GM19035 (cell line): ENCODE results near the gene GATA1.

Experiments used
- ATAC-seq: cut with Tn5 transposase; IDR thresholded peaks from one replicate; pipeline ENCODE4 v1.9.1; 2021; ENCODE audit not compliant: unreplicated experiment

GATA1 gene

DNA sequence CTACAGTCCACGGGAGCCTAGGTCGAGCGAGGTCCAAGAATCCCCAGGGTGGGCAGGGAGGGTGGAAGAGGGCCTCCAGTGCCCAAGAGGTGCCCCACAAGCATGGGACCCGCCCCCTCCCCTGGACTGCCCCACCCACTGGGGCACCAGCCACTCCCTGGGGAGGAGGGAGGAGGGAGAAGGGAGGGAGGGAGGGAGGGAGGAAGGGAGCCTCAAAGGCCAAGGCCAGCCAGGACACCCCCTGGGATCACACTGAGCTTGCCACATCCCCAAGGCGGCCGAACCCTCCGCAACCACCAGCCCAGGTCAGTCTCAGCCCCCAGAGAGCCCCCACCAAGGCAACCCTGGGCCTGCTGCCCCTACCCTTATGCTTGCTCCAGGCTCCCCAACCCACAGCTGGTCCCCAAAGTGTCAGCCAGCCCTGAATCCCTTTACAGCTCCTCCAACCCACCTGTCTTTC is at the start of gene GATA1:
TSS of gene GATA1 (plus strand) at position 250 of the 460 bp plus-strand sequence. CDS start 4,520 bp downstream, outside the sequence.
- ATAC-seq = no peak

DNA sequence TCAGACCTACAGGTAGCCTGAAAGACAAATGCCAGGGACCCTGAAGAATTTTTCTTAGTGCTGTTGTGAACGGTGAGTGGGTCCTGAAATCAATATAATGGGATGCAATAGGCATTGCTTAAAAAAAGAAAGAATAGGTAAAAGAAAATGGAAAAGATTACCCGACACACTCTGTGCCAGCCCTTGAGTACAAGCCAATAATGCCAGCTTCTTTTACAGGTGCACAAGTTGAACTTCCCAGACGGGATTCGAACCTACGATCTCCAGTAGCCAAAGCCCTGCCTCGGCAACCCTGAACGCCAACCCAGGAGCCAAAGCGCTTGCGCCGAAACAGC is 49.5 kb upstream of the GATA1 start:
- no peak for ATAC-seq

DNA sequence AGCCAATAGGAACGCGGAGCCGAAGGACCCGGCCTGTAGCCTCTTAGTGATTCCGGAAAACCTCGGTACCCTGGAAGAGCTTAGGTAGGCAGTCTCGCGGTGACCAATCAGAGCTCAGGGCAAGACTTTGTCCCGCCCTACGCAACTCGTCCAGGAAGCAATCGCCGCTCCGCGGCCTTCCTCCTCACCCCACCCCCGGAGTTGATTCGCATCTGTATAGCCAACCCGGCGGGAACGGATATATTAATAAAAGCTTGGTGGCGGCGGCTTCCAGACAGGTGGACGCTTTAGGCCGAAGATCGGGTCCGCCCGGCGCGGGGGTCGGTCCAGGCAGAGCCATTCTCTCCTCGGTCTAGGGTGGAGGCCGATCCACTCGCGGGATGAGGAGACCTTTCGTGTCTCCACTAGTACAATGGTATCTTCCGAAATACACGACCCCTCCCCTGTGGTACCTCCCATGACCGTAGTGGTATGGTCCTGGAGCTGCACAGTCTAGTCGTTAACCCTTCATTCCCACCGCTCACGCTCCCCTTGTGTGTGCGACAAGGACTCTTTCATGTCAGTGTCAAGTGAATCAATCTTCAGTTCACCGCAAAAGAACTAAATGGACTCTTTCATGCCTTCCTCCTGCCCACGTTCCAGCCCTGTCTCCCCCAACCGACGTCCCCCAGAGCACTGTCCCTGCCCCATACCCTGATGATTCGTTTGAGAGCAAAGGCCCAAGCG is 49.0 kb upstream of the GATA1 start:
- ATAC-seq = peak; percentile 99

DNA sequence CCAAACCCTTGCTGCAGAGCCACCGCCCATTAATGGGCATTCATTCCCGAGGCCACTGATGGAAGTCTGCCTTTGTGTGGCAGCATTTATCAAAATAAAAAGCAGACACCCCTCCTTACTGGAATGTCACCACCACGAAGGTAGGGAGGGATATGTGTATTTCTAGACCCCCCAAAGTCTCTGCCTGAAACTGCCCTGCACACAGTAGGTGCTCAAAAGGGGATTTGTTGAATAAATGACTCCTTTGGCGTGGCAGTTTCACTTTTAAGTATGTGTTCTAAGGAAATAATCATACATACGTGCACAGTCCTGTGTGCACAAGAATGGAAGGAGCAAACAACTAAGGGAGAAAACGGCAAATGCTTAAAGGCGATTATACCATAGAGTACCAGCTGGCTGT is 48.5 kb upstream of the GATA1 start:
- ATAC-seq = no peak

GRCh38 chrX:48741834-48742233 is 44.6 kb upstream of the GATA1 start:
- ATAC-seq = no peak

DNA sequence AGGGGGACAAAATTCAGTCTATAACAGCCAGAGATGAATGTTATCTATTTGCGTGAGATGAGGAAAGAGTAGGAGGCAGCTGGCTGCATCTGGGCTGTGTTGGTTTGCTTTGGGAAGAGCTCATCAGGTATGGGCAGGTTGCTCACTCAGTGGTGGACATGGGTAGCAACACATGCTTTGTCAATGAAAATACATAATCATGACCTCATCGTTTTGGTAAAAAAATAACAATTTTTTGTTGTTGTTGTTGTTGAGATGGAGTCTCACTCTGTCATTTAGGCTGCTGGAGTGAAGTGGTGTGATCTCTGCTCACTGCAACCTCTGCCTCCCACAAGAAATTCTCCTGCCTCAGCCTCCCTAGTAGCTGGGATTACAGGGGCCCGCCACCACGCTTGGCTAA is 41.2 kb upstream of the GATA1 start:
- no peak for ATAC-seq

- no peak for ATAC-seq
Observed at GRCh38 chrX:48747415-48748016, 38.9 kb upstream of the GATA1 start.

DNA sequence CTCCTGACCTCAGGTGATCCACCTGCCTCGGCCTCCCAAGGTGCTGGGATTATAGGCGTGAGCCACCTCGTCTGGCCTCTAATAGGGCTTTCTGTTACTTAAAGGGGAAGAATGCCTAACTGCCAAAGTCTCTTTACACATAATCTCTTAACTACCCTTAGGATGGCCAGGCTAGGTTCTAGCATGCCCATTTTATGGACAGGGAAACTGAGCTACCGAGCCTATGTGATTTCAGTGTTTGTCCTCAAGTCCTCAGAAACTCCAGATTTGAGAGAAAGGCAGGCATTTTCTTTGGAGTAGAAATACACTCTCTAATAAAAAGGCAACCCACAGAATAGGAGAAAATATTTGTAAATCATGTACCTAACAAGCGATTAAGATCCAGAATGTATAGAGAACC is 37.2 kb upstream of the GATA1 start:
- ATAC-seq = no peak

DNA sequence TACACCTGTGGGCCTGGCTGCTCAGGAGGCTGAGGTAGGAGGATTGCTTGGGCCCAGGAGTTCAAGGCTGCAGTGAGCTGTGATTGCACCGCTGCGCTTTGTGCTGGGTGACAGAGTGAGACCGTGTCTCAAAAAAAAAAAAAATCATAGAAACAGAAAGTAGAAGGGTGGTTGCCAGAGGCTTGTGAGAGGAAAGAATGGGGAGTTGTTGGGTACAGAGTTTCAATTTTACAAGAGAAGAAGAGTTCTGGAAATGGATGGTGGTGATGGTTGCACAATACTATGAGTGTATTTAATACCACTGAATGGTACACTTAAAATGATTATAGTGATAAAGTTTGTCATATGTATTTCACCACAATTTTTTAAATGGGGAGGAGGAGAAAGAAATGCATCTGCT is 35.0 kb upstream of the GATA1 start:
- ATAC-seq = no peak

- ATAC-seq = no peak
Observed at GRCh38 chrX:48752498-48752897, 33.9 kb upstream of the GATA1 start.

- ATAC-seq = no peak
Observed at GRCh38 chrX:48753708-48754228, 32.6 kb upstream of the GATA1 start.

DNA sequence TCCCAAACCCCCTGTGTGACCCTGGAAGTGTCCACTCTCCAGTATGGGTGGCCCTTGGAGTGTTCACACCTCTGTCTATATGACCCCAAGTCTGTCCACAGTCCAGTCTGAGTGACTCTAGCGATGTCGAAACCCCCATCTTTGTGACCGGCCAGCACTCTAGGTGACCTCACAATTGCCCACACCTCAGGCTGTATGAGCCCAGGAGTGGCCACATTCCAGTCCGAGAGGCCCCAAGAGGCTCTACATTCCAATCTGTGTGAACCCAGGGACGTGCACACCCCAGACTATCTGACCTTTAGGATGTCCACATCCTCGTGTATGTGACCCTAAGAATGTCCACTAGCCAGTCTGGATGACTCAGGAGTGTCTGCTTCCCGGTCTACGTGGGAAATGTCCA is 32.2 kb upstream of the GATA1 start:
- no peak for ATAC-seq

GRCh38 chrX:48761674-48762471 is 24.5 kb upstream of the GATA1 start, which contains the start of gene GLOD5:
TSS of gene GLOD5 (plus strand) at chrX:48761747. CDS start at chrX:48761791, 44 bp downstream.
- no peak for ATAC-seq

DNA sequence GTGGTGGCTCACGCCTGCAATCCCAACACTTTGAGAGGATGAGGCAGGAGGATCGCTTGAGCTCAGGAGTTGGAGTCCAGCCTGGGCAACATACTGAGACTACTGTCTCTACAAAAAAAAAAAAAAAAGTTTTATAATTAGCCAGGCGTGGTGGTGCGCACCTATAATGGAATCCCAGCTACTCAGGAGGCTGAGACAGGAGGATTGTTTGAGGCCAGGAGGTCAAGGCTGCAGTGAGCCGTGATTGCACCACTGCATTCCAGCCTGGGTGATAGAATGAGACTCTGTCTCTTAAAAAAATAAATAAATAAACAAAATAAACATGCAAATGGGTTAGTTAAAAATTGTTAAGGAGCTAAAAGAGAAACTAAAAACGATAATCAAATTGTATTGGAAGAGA is 17.2 kb upstream of the GATA1 start:
- no peak for ATAC-seq

- ATAC-seq = no peak
Observed at GRCh38 chrX:48770296-48770695, 16.1 kb upstream of the GATA1 start.

DNA sequence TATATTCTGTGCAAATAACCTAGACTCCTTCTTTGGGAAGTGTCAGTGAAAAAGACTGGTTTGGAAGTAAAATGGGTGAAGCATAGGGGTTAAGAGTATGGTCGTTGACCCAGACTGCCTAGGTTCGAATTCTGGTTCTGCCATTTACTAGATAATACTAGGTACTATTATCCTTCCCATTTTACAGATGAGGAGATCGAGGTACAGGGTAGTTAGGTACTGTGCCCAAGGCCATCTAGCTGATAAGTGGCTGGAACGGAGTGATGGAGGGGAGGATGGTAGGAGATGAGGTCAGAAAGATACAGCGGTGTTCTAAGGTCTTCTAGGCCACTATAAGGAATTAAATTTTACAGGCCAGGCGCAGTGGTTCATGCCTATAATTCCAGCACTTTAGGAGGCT is 13.8 kb upstream of the GATA1 start:
- ATAC-seq = no peak

DNA sequence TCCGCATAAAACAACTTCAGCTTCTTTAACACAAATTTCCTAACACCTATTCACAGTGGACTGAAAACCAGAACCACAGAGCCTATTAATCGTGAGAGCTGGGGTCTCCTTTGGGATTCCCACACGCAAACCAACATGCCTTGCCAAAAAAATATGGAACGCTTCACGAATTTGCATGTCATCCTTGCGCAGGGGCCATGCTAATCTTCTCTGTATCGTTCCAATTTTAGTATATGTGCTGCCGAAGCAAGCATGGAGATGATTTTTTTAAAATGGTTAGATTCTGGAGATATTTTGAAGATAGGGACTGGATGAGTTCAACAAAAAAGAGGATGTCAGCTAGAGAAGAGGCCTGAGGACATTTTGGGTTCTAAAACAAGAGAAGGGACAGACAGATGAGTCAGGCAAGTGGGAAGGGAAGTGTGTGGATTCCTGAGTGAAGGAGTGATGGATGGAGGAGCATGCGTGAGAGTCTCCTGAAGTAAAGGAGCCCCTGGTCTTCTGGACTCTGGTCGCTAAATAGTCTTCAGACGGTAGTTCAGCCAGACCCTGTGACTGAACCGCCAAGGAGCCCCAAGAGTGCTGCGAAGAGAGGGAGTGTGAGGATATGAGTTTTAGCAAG is 9.5 kb upstream of the GATA1 start:
- no peak for ATAC-seq

GRCh38 chrX:48779399-48779798 is 7.0 kb upstream of the GATA1 start:
- no peak for ATAC-seq

DNA sequence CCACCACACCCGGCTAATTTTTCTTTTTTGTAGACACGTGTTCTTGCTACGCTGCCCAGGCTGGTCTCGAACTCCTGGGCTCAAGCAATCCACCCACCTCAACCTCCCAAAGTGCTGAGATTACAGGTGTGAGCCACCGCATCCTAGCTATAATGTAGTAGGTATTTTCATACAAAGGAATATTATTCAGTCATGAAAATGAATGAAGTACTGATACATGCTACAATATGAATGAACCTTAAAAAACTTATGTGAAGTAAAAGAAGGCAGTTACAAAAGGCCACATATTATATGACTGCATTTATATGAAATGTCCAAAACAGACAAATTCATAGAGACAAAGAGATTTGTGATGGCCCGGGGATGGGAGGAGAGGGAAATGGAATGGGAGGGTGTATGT is 4.7 kb upstream of the GATA1 start:
- ATAC-seq = no peak

GRCh38 chrX:48782216-48782615 is 4.2 kb upstream of the GATA1 start:
- ATAC-seq = no peak

DNA sequence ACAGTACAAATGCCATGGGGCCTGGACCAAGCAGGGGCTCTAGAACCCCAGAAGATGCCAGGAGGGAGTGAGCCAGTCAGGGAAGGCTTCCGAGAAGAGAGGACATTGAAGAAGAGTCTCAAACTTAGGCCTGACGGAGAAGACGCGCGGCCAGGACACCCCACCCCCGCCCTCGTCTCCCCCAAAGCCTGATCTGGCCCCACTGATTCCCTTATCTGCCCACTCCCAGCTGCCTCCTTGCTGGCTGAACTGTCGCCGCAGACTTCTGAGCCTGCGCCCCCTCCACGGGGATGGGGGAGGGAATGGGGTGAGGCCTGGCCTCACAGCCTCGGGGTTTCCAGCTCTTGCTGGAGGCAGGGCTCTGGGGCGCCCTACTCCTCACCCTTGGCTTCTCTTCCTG is 3.6 kb upstream of the GATA1 start:
- ATAC-seq = no peak
